HG02642 (cell line): ENCODE data around the gene SESTD1.
"Not testable (repeated sequence)": the region's sequence is repeated elsewhere in the genome, so short reads cannot be mapped to it uniquely, and the experiment has no call there.

ENCODE experiments used
- ATAC-seq: cut with Tn5 transposase; IDR thresholded peaks from one replicate; pipeline ENCODE4 v1.9.1; 2021; ENCODE audit warnings: mild to moderate bottlenecking; ENCODE audit not compliant: unreplicated experiment, poor library complexity

The SESTD1 gene

GRCh38 chr2:179270689-179271088, 6.1 kb upstream of the SESTD1 start:
- no peak for ATAC-seq

- peak; percentile 38 for ATAC-seq
These were observed 3.8 kb upstream of the SESTD1 start for GRCh38 chr2:179268277-179268925.

GRCh38 chr2:179266271-179266670, 1.6 kb upstream of the SESTD1 start:
- ATAC-seq = no peak

GRCh38 chr2:179265082-179265510, 464 bp upstream of the SESTD1 start:
- no peak for ATAC-seq

- ATAC-seq = peak; percentile 41
These were observed 925 bp downstream of the SESTD1 start for GRCh38 chr2:179263446-179264367.

GRCh38 chr2:179263015-179263414, 1.6 kb downstream of the SESTD1 start:
- ATAC-seq = no peak

- no peak for ATAC-seq
These were observed 2.5 kb downstream of the SESTD1 start for GRCh38 chr2:179262077-179262660.

- no peak for ATAC-seq
These were observed 3.3 kb downstream of the SESTD1 start for GRCh38 chr2:179261151-179261825.

GRCh38 chr2:179260224-179260623, 4.4 kb downstream of the SESTD1 start:
- ATAC-seq = no peak

- no peak for ATAC-seq
These were observed 9.5 kb downstream of the SESTD1 start for GRCh38 chr2:179255129-179255528.

- peak; percentile 60 for ATAC-seq
These were observed 11.4 kb downstream of the SESTD1 start for GRCh38 chr2:179253226-179253625.

- no peak for ATAC-seq
These were observed 12.2 kb downstream of the SESTD1 start for GRCh38 chr2:179252423-179252822.

GRCh38 chr2:179251870-179252269, 12.8 kb downstream of the SESTD1 start:
- no peak for ATAC-seq

- no peak for ATAC-seq
These were observed 13.7 kb downstream of the SESTD1 start for GRCh38 chr2:179250848-179251504.

- ATAC-seq = no peak
These were observed 14.5 kb downstream of the SESTD1 start for GRCh38 chr2:179250095-179250494.

- no peak for ATAC-seq
These were observed 16.6 kb downstream of the SESTD1 start for GRCh38 chr2:179248024-179248348.

- no peak for ATAC-seq
These were observed 17.2 kb downstream of the SESTD1 start for GRCh38 chr2:179247318-179248023.

- not testable (repeated sequence) for ATAC-seq
These were observed 18.8 kb downstream of the SESTD1 start for GRCh38 chr2:179245843-179246242.

- no peak for ATAC-seq
These were observed 21.6 kb downstream of the SESTD1 start for GRCh38 chr2:179243046-179243445.
